HG03457 (cell line): ENCODE measurements around the gene LRRC45.

ENCODE experiments used
- ATAC-seq: cut with Tn5 transposase; IDR thresholded peaks from one replicate; pipeline ENCODE4 v1.9.1; 2021; ENCODE audit warnings: moderate number of reproducible peaks; ENCODE audit not compliant: unreplicated experiment

The LRRC45 gene

GRCh38 chr17:82080048-82080788, 57.1 kb downstream of the LRRC45 start:
- ATAC-seq, result no peak
